Daoy (cell line): Measurements from ENCODE around the gene EHD3. TPM values are rescaled to one million over a fixed set of nuclear protein-coding genes. Genes with fewer than 3 reads are reported as not detected.
A peak's percentile ranks its signal among the peaks of the same experiment; 100 is the strongest.

Experiments
- DNase-seq: peaks from one replicate; pipeline ENCODE4 v3.0.0-alpha.2; 2015; ENCODE audit warnings: low read depth
- total RNA-seq: library from RNA; depleted of rRNA; stranded (reverse); fragments of >200 nt; shearing (Covaris generic); gene quantifications from 2 replicates; pipeline ENCODE4 v1.2.3, GENCODE V29; 2014; rRNA removed

Gene EHD3
- 2.6 and 4.1 TPM in 2 replicates for total RNA-seq

- peak; percentile 97 for DNase-seq
Observed at GRCh38 chr2:31233741-31234682, at the start of gene EHD3. TSS of gene EHD3 (plus strand) at chr2:31234152. CDS start at chr2:31234622, 470 bp downstream.

- no peak for DNase-seq
Observed at GRCh38 chr2:31187166-31187565, 46.8 kb upstream of the EHD3 start.

DNA sequence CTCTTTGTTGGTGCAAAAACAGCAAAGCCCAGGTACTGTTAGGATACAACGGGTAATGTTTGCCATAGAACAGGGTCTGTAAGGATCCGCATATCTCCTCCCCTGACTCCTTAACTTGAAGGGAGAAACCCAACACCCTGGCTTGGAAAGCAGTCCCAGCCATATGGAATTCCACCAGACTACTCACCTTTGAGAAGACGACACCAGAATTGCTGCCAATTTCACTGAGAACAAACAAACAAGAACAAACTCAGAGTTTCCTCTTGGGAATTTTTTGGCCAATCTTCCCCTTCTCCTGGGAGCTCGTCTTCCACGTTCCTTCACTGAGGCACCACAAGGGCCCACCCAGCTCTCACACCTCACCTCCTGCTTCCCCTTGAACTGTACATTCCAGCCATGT lies 45.8 kb upstream of the EHD3 start:
- no peak for DNase-seq

DNA sequence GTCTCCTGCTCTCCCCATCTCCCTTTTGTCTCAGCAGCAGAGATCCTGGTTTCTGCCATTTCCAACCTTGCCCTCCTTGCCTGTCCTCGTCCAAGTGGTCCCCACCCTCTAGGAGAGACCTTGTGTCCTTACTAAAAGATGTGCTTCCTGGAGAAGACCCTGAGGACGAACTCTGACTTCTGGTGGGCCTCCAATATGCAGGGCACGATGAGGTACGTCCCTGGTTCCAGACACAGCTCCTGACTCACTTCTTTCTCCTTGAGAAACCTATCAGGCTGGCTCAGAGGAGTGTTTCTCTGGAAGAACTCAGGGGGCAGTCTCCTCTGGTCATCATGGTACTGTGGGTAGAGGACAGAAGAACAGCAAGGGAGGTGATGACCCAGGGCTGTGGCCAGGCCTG lies 44.8 kb upstream of the EHD3 start:
- DNase-seq = no peak

DNA sequence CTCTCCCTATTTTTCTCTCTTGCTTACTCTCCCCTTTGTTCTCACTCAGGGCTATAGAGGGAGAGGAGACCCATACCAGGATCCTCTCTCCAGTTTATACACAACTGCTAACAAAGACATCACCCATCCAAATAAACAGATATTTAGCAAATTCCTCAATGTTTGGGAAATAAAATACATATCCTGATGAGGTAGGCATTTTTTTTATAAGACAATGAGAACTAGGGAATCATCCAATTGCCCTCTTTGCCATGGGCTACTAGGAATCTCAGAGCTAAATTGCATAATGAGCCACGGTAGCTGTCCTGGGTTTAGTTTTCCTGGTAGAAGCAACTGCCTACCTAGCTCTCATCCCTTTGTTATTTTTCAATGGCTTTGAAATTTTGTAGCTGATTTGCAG lies 43.8 kb upstream of the EHD3 start:
- DNase-seq = no peak

GRCh38 chr2:31191931-31192330 lies 42.0 kb upstream of the EHD3 start:
- no peak for DNase-seq

DNA sequence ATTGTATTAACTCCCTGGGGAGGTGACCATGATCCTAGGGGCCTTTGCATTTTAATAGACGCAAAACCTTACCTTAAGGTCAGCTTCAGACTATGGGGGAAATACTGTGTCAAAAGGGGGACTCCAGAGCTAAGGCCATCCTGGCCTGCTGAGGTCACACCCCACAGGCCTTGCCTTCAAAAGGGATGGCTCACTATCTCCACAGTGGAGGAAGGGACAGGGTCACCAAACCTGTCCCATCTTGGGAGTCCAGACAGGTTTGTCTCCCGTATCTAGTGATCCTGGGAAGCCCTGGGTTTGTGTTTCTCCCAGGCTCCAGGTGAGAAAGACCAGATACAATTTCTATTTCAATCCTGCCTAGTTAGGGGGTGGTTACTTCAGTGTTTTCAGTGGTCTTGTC lies 41.6 kb upstream of the EHD3 start:
- DNase-seq = no peak

DNA sequence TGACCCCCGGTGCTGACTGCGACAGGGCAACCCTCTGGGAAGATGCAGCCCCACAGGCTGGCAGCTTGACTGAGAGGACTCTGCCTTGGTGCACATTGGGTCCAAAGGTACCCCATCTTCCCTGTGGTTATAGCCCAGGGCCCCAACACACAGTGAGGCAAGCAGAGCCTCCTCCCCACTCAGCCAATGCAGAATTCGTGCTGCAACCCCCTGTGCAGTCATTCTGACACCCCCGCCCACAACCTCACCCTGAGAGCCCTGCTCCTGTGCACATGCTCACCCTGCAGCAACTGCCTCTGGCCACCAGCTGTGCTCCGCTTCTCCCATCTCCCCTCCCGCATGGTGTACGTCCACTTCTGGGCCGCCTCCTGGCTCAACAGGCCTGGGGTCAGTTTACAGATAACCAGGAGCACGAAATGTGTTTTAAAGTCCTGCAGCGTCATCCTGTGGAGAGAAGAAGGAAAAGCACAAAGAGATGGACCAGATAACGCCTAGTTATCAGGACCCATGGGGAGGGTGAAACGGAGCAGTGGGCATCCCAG lies 41.0 kb upstream of the EHD3 start:
- DNase-seq = no peak

GRCh38 chr2:31193806-31194205 lies 40.1 kb upstream of the EHD3 start:
- no peak for DNase-seq

DNA sequence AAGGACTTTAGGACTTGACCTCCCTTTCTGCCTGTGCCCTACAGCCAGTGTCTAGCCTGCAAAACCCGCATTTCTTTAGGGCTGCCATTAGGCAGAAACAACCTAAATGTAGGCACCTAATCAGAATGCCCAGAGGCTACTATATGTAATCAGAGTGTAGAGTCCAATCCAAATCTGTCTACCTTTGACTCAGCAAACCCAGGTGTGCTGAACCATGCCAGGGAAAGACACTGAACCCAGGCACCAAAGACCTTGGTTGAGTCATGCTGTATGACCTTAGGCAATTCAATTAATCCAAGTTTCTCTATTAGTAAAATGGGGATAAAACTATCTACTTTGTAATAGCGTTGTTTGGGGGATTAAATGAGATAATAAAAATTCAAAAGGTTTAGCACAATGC lies 37.3 kb upstream of the EHD3 start:
- no peak for DNase-seq

DNA sequence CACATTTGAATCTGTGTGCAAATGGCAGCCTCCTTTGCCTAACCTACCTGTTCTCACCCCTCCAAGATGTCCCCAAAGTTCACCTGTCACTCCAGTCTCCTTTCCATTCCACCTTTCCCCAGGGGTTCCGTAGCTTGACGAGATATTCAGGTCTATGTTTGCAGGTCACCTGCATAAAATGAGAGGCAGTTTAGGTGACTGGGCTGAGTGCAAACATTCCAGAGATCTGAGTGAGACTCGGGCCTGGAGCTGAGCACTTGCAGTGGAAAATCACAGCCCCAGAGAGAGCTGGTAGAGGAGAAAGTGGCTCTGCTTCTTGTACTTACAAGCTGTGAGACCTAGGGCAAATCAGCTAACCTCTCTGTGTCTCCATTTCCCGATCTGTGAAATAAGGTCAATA lies 36.8 kb upstream of the EHD3 start:
- no peak for DNase-seq

- no peak for DNase-seq
Observed at GRCh38 chr2:31197669-31198068, 36.3 kb upstream of the EHD3 start.

DNA sequence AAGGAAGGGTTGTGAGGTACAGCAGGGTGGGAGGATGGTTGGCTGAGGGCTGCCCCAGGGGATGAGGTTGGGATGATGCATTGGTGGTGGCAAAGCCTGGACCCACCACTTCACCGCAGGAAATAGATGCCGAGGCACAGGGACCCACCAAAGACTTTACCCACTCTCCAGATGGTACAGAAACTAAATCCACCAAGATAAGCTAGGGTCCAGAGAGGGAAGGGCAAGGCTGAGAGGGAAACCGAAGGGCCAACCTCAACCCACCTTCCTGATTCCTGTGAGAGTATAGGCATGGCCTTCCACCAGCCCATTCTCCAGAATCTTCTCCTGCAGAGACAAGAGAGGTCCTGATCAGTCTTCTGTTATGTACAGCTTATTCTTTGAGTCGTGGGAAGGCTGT lies 34.7 kb upstream of the EHD3 start:
- no peak for DNase-seq

- DNase-seq = no peak
Observed at GRCh38 chr2:31200972-31201371, 33.0 kb upstream of the EHD3 start.

DNA sequence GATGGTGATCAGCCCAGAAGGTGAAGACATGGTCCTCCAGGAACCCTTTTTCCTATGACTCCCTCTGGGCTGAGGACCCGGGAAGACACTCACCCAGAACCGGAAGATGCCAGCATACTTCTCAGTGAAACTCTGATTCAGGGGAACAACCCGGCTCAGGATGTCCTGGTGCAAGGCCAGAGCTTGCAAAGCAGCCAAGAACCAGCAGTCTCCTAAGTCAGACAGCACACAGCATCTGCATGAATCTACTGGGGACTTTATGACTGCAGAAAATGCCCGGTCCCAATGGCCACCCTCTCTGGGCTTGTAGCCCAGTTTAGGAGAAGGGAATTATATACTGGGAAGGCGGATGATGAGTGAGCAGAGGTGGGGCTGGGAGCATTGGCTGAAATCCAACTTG lies 31.9 kb upstream of the EHD3 start:
- DNase-seq = no peak

DNA sequence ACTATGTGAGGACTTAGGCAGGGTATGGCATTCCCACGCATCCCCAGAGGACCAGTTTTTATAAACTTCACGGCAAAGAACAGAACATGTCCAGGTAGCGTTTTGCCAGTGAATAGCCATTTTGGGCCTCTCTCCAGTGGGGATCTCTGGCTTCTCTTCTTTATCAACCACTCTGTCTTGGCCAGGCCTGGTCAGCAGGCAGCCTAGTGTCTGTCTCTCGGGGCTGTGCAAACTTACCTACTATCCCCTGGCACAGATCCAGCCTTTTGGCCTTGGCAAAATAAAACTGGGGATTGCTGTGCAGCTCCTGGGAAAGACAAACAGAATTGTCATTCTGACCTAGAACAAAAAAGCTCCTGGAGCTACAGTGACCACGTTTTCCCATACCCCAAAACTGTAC lies 31.1 kb upstream of the EHD3 start:
- no peak for DNase-seq

DNA sequence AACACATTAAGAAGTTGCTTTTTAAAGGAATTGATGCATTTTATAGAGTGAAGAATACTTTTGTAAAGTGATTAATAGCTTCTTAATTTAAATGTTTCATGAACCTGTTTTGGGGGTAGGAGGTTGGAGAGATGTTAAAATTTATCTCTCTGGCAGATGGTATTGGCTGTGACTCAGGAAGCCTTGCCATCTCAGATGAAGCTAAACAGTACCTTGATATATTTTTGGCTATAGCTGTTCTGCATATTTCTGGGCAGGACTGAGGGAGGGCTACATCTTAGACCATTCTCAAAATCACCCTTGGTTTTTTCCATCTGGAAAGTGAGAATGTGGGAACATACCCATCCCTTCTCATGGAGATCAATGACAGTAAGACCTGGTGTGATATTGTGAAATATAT lies 30.0 kb upstream of the EHD3 start:
- no peak for DNase-seq

DNA sequence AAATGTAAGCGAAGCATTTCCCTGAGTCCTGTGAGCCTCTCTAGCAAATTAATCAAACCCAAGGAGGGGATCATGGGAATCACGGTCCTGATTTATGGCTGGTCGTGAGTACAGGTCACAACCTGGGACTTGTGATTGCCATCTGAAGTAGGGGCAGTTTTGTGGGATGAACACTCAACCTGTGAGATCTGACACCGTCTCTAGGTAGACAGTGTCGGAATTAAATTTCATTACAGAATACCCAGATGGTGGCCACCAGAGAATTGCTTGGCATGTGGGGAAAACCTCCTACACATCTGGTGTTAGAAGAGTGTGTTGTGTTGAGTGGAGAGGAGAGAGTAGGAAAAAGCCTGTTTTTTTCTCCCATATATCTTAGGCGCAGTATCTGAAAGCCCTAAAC lies 29.2 kb upstream of the EHD3 start:
- DNase-seq = no peak

GRCh38 chr2:31205186-31205585 lies 28.8 kb upstream of the EHD3 start:
- no peak for DNase-seq

DNA sequence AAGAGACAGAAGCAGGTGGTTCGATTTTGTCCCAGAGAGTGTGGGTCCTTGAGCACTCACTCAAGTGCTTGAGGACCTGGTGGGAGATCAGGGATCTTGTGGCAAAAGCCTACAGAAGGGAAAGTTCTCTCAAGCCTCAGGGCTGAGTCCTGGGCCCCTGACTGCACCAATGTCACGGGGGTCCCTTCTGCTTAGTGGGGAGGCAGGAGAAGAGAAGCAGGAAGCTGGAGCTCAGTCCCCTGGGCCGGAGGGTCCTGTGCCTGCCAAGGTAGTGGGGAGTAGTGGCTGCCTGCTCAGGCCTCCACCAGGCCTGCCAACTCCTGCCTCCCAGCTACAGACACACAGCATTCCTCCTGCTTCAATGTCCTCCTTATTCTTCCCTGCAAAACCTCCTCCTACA lies 28.3 kb upstream of the EHD3 start:
- no peak for DNase-seq

DNA sequence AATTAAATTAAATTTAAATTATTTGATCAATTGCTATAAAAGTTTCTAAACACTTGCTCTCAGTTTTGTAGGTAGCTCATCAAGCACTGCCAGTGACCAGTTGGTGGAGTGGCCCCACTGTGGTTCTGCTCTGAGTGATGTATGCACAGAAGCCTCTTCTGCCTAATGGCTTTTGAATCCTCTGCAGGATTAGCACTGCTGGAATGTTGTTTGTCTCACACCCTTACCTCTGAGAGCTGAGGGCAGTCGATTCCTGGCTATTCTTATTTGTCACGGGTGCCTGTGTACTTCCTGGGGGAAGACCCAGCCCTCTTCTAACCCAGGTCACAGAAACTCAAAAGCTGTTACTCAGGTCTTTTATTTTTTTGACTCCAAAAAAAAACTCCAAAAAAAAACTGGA lies 26.2 kb upstream of the EHD3 start:
- no peak for DNase-seq

DNA sequence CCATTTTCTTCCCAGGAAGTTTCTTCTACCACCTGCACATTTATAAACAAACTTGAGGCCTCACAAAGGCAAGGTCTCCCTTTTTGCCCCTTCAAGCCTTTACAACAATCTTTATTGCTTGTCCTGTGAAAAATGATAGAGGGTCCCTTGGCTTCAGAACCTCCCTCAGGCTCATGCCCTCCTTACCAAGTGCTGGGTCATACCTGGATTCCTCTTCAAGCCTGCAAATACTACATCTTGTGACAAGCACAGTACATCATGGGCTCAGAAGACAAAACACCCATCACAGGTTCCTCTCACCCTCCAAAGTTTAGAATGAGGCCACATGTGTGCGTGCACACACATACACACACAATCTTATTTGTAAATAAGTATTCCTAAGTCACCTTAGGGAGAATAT lies 25.7 kb upstream of the EHD3 start:
- DNase-seq = no peak
